GM18498 (cell line): ENCODE data around the gene FAM240B.

Source experiments
- ATAC-seq: cut with Tn5 transposase; IDR thresholded peaks from one replicate; pipeline ENCODE4 v1.9.1; 2021; ENCODE audit warnings: mild to moderate bottlenecking, moderate library complexity; ENCODE audit not compliant: unreplicated experiment

The FAM240B gene

GRCh38 chr9:38720083-38720745 is at the start of gene FAM240B:
Gene FAM240B, minus strand, starts transcription at chr9:38720133. Its CDS starts 16,134 bp downstream, at chr9:38703999.
- ATAC-seq, result no peak

DNA sequence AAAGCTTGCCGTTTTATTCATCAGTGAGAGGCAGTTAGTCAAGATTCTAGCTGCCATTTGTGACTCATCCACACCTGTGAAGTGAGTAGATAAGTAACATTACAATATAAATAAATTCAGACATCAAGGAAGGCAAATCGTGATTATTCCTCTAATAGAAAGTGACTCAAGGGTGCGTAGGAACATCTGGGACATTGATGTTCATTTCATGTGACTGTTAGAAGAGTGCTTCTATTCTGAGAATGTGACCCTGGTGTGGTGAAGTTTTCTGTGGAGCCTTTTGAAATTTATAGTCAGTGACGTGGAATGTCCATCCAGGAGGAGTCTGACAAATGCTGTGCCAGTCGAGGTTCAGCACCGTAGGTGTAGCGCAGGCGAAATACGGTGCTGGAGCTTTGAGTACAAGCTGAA is 48.4 kb upstream of the FAM240B start:
- ATAC-seq, result no peak

GRCh38 chr9:38765101-38765500 is 45.2 kb upstream of the FAM240B start:
- no peak for ATAC-seq

- no peak for ATAC-seq
Observed at GRCh38 chr9:38761999-38762398, 42.1 kb upstream of the FAM240B start.

DNA sequence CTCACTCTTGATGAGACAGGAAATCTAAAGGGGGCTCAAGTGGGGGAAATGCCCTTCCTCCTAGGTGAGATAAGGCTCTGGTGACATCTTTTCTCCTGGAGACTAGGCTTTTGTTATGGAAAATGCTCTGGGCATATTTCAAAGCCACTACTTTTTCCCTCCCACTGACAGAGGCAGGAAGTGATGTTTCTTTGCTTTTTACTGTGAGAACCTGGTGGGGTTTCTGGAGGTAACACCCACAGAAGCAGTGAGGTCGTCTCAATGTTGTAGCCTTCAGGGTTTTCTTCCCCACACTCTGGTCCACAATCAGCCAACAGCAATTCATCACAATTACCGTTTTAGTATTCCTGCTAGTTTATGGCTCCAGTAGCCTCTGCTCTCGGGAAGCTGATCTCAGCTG is 41.4 kb upstream of the FAM240B start:
- ATAC-seq, result no peak

GRCh38 chr9:38756702-38757101 is 36.8 kb upstream of the FAM240B start:
- no peak for ATAC-seq

DNA sequence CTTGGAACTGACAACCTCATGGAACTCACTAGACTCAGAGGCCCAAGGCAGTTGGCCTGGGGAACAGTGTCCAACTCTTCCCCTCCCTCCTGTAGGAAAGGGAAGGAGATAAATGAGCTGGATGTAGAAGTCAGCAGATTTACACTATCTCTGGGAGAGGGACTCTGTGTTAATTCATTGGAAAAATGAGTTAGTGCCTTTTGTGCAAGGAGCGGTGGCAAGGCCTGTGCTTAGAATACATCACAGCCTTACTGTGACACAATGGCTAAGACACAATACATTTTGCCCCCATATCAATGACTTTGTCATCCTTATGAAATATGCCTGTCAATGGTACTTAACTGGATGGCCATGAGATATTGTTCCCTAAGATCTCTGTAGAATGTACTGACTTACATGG is 28.0 kb upstream of the FAM240B start:
- ATAC-seq, result no peak

GRCh38 chr9:38747067-38747466 is 27.1 kb upstream of the FAM240B start:
- no peak for ATAC-seq

DNA sequence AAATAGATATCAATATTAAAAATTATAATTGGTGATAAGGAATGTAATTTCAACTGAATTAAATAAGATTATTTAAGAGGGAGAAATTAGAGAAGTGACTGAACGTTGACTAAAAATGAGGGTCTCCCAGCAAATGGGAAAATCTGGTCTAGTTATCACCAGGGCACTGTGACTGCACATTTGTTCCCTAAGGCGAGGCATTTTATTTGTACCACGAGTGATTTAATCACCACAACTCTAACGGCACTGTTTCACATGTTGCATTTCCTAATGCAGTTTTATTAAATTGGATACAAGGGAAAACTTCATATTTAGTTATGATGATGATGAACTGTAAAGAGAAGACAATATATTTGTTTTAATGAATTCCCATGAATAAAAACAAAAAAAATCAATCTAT is 26.4 kb upstream of the FAM240B start:
- ATAC-seq, result no peak

- no peak for ATAC-seq
Observed at GRCh38 chr9:38744484-38744883, 24.6 kb upstream of the FAM240B start.

DNA sequence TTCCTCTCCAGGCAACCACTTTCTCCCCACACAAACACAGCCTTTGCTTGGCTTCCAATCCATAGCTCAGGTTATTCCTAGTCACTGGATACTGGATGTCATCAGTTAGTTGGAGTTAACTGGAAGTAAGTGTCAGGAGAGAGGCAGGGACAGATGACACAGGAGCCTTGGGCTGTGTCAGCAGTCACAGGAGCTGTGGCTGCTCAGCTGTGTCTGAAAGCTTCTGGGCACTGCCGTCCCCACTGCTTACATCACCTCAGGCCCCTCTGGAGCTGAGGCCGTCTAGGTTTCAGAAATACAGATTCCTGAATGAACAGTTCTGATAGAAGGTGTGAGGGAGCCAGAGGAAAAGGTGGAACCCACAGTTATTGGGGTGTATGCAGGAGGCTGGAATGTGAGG is 17.3 kb upstream of the FAM240B start:
- no peak for ATAC-seq

DNA sequence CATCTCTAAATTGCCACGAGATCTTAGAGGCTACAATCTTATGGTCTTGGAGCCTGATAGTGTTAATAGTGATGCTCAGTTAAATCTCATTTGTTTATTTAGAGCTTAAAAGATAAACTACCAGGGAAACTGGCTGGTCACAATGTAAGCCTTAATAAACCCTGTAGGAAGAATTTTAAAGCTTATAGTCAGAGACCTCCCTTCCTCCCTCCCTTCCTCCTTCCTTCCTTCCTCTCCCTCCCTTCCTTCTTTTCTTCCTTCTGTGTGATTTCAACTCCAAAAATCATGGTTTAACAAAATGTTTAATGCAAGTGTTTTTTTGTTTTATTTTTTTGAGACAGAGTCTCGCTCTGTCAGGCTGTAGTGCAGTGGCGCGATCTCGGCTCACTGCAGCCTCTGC is 14.9 kb upstream of the FAM240B start:
- no peak for ATAC-seq

- ATAC-seq, result no peak
Observed at GRCh38 chr9:38733503-38733902, 13.6 kb upstream of the FAM240B start.

DNA sequence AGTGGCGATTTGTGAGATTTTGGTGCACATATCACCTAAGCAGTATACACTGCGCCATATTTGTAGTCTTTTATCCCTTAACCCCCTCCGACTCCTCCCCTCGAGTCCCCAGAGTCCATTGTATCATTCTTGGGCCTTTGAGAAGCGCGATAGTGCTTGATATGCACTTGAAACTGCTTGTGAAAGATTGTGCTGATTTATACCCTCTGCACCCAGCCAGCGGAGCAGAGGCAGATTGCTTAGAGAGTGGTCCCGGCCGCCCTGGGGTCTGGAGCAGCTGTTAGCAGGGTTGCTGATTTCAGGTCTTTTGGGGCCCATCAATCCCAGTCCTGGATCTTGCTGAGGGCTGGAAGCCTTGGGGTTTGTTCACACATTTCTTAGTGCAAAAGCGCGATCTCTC is 13.0 kb upstream of the FAM240B start:
- ATAC-seq, result no peak

- ATAC-seq, result no peak
Observed at GRCh38 chr9:38727497-38728001, 7.6 kb upstream of the FAM240B start.

- ATAC-seq, result no peak
Observed at GRCh38 chr9:38724754-38725153, 4.8 kb upstream of the FAM240B start.

DNA sequence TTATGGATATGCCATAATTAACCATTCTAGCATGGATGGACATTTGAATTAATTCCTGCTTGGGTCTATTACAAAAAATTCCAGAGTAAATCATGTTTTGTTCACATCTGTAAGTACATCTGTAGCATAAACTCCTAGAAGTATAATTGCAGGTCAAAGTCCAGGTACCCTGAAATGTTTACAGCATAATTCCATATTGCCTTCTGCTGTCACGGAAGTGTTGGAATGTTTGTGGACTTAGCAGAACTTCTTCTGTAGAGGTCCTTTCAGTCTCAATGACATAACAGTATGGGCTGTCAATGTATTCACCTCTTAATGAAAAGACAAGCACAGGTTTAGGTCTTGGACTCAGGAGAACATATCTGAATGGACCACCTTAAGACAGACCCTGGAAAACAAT is 1.8 kb downstream of the FAM240B start:
- ATAC-seq, result no peak

DNA sequence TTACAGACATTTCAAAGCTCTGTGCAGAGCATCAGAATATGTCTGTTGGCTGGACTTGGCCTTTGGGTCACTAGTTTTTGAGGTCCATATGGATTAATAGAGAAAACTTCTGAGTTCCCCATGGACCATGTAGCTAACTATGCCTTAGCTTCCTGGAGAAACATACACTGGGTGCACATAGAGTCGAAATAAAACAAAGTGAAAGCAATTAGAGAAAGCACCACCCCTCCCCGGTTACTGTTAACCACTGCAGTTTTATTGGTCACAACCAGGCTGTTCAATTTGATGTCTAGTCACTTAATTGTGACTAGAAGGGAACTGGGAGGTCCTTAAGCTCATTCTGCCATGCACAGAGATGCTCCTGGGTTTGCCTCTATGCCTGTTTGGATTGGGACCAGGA is 4.2 kb downstream of the FAM240B start:
- no peak for ATAC-seq

DNA sequence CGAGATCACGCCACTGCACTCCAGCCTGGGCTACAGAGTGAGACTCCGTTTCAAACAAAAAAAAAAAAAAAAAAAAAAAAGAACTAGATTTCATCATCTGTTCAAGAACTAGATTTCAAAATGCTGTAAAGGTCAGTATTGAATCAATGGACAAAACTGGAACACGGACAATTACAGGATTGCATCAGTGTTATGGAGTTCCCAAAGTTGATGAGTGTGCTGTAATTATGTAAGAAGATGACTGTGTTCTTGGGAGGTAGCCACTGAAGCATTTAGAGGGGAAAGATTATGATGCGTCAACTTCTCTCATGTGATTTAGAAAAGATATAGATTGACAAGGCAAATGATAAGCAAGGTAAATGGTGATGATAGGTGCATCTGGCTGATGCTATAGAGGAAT is 6.5 kb downstream of the FAM240B start:
- ATAC-seq, result no peak

- no peak for ATAC-seq
Observed at GRCh38 chr9:38708759-38709158, 11.2 kb downstream of the FAM240B start.

GRCh38 chr9:38707885-38708637 is 11.9 kb downstream of the FAM240B start:
- ATAC-seq, result no peak

DNA sequence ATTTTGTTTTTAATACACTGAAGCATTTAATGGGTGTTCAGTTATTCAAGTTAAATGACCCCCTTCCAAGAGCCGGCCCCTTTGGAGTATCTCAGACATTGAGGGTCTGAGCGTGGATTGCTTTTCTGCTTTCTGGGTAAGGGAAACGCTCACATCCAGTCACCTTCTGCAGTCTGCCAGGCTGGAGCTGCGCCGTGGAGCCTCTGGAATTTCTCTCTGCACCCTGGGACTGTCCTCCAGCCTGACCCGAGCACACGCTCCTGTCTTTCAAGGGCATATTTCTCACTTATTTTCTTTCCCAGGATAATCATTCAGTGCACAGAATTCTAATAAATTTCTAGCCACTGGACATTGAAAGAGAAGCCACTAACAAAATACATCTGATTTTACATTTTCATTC is 13.4 kb downstream of the FAM240B start:
- ATAC-seq, result no peak
